H1 (cell line): ENCODE measurements around the gene MRPS2. TPM values are rescaled to one million over a fixed set of nuclear protein-coding genes. Genes with fewer than 3 reads are reported as not detected.

Source experiments
- SRF ChIP-seq: IDR thresholded peaks from 2 replicates; pipeline ENCODE4 v1.6.1; 2011; ENCODE audit warnings: mild to moderate bottlenecking, low read depth, low read length, moderate library complexity
- polyA plus RNA-seq, 7 experiments: library from polyadenylated mRNA; depleted of rRNA in 3 of 7; stranded (reverse) in 5 of 7; unstranded in 2 of 7; fragments of >200 nt in 5 of 7; fragments of 200-250 nt in 2 of 7; gene quantifications; 1 replicate in 5 of 7; 2 replicates in 1 of 7; 4 replicates in 1 of 7; pipeline versions ENCODE4 v1.2.1 to v1.2.3, GENCODE V29; 2011 to 2013; ENCODE audit warnings: missing spikeins in 2 of 7, mixed read lengths in 2 of 7
- total RNA-seq: library from RNA; stranded (reverse); fragmentation: NEBNext Ultra II Directional; extraction: Animal tissue kit (Norgen Biotek cat#: 25700); gene quantifications from 2 replicates; pipeline ENCODE4 v1.2.1, GENCODE V29; 2021

Gene MRPS2
- total and polyA plus RNA-seq, 2 of the 8 experiments (the other 6 are each of a cell fraction or from before 2014, with no cell fraction given), result 78.6 to 476 TPM

DNA sequence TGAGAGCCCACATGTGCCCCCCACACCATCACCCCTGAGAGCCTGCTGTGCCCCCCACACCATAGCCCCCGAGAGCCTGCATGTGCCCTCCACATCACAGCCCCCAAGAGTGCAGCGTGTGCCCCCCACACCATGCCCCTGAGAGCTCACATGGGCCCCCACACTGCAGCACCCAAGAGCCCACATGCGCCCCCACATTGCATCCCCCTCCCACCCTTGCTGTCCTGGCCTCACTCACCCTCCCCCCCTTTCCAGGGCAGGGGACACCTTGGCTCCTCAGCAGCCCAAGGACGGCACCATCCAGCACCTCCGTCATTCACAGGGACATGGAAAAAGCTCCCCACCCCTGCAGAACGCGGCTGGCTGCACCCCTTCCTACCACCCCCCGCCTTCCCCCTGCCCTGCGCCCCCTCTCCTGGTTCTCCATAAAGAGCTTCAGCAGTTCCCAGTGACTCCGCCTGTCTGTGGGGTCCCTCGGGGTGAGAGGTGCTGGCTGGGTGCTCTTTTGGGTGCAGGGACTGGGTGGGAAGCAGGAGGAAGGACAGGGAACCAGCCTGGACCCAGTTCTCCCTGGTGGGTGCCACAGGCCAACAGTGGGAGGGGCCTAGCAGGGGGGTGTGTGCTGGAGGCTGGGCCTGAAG lies 25.7 kb downstream of the MRPS2 start (continued):
- TF ChIP-seq SRF, result no peak
